K562 (cell line): ENCODE data around the gene SORCS2. TPM values are rescaled to one million over a fixed set of nuclear protein-coding genes. Genes with fewer than 3 reads are reported as not detected.

Experiments
- CTBP1 ChIP-seq: fragments of 450-650 bp; IDR thresholded peaks from 2 replicates; pipeline ENCODE4 v1.6.1; 2016; ENCODE audit warnings: borderline replicate concordance
- ETV6 ChIP-seq, 3 experiments: fragments of 150-350 bp in 1 of 3; sonication (generic) in 1 of 3; formaldehyde crosslinking in 1 of 3; IDR thresholded peaks; 2 replicates each; pipeline versions ENCODE4 v1.6.1 to v1.8.0; 2014 to 2022; ENCODE audit warnings: borderline replicate concordance in 2 of 3, low read depth in 2 of 3, antibody characterized with exemption in 1 of 3, low read length in 1 of 3, mild to moderate bottlenecking in 1 of 3, missing genetic modification reagents in 1 of 3
- PHB2 ChIP-seq: fragments of 450-650 bp; IDR thresholded peaks from 2 replicates; pipeline ENCODE4 v1.6.1; 2017; ENCODE audit warnings: low read depth
- POLR3A ChIP-seq: IDR thresholded peaks from 2 replicates; pipeline ENCODE4 v1.6.1; 2011; ENCODE audit warnings: borderline replicate concordance, mild to moderate bottlenecking, moderate library complexity; ENCODE audit not compliant: insufficient read length, insufficient read depth; ENCODE audit errors: extremely low read depth
- RBBP5 ChIP-seq: fragments of 200-600 bp; sonication (generic); IDR thresholded peaks from 2 replicates; pipeline ENCODE4 v1.6.1; 2012; ENCODE audit warnings: borderline replicate concordance, mild to moderate bottlenecking, low read length, control low read depth, inconsistent platforms; ENCODE audit not compliant: insufficient read depth, poor library complexity, severe bottlenecking
- TBL1XR1 ChIP-seq, 2 experiments: IDR thresholded peaks; 2 replicates each; pipeline ENCODE4 v1.6.1; 2012; ENCODE audit warnings: improper control_type of control experiment in 2 of 2, low read length in 2 of 2, mild to moderate bottlenecking in 1 of 2
- U2AF1 ChIP-seq: fragments of 200-400 bp; formaldehyde crosslinking; optimal IDR thresholded peaks from 2 replicates; pipeline ENCODE3; 2017; ENCODE audit warnings: mild to moderate bottlenecking, low read depth, low read length, moderate library complexity
- ZNF518B ChIP-seq: fragments of 250-450 bp; sonication (Bioruptor Pico); IDR thresholded peaks from 2 replicates; pipeline ENCODE4 v1.5.0; 2021; ENCODE audit warnings: mild to moderate bottlenecking, moderate library complexity
- polyA plus RNA-seq, 8 experiments: library from polyadenylated mRNA; depleted of rRNA in 4 of 8; stranded (reverse) in 5 of 8; unstranded in 3 of 8; fragments of >200 nt; fragmentation: Nextera tagmentation in 2 of 8; fragmentation: Illumina TruSeq in 1 of 8; extraction: Ambion mirVana in 2 of 8; extraction: Trizol in 1 of 8; gene quantifications; 2 replicates each; pipeline versions ENCODE4 v1.2.1 to v1.2.3, GENCODE V29; 2011 to 2014; ENCODE audit warnings: inconsistent platforms in 1 of 8, missing spikeins in 1 of 8
- total RNA-seq, 7 experiments: library from RNA; depleted of rRNA in 6 of 7; stranded (reverse); fragments of >200 nt in 6 of 7; fragmentation: Illumina TruSeq in 2 of 7; extraction: Trizol in 2 of 7; gene quantifications; 2 replicates each; pipeline versions ENCODE4 v1.2.1 to v1.2.3, GENCODE V29; 2011 to 2021; ENCODE audit warnings: low replicate concordance in 1 of 7

The SORCS2 gene
- total and polyA plus RNA-seq, 9 of the 15 experiments (the other 6 are each of a cell fraction or from before 2014, with no cell fraction given) = not detected

GRCh38 chr4:7554905-7555304, 362.6 kb downstream of the SORCS2 start (continued):
- no peak for TF ChIP-seq ETV6 (IDR thresholded peaks at IDR 0.05; ENCODE audit: borderline replicate concordance in 1 of 2, low read depth in 2 of 2, low read length in 1 of 2)
- TF ChIP-seq ETV6 (CRISPR knock-in tag; IDR thresholded peaks at IDR 0.05; ENCODE audit: borderline replicate concordance) = no peak
- TF ChIP-seq ZNF518B = no peak
- TF ChIP-seq TBL1XR1 (IDR thresholded peaks at IDR 0.05; ENCODE audit: low read length in 2 of 2) = no peak
- TF ChIP-seq CTBP1 = no peak
- TF ChIP-seq PHB2 = no peak
- TF ChIP-seq RBBP5 = no peak
- no peak for TF ChIP-seq U2AF1
- TF ChIP-seq POLR3A = no peak
